GM23248 (cell line): ENCODE measurements around the gene FECH. TPM values are rescaled to one million over a fixed set of nuclear protein-coding genes. Genes with fewer than 3 reads are reported as not detected.

Experiments used
- DNase-seq: peaks from one replicate; pipeline ENCODE4 v3.0.0-alpha.2; 2015
- H2AFZ ChIP-seq: fragments of 200-600 bp; sonication (generic); 2 replicates; pipeline ENCODE4 v1.6.1; 2016; ENCODE audit warnings: antibody characterized with exemption
- H3F3A ChIP-seq: fragments of 200-600 bp; sonication (generic); 2 replicates; pipeline ENCODE4 v1.6.1; 2016; ENCODE audit warnings: mild to moderate bottlenecking, antibody characterized with exemption, mixed run types; ENCODE audit not compliant: insufficient read depth
- H3K27ac ChIP-seq: fragments of 200-600 bp; sonication (generic); 2 replicates; pipeline ENCODE4 v1.5.1; 2016; ENCODE audit warnings: mild to moderate bottlenecking
- H3K27me3 ChIP-seq: fragments of 200-600 bp; sonication (generic); replicated peaks from 2 replicates; pipeline ENCODE4 v1.6.1; 2016; ENCODE audit warnings: mild to moderate bottlenecking; ENCODE audit not compliant: insufficient read depth
- H3K36me3 ChIP-seq: fragments of 200-600 bp; sonication (generic); 2 replicates; pipeline ENCODE4 v1.6.1; 2016; ENCODE audit warnings: low read depth, mild to moderate bottlenecking
- H3K4me1 ChIP-seq: fragments of 200-600 bp; sonication (generic); 2 replicates; pipeline ENCODE4 v1.6.1; 2016; ENCODE audit warnings: mild to moderate bottlenecking; ENCODE audit not compliant: insufficient read depth
- H3K4me2 ChIP-seq: fragments of 200-600 bp; sonication (generic); one replicate; pipeline ENCODE4 v1.6.1; 2016; ENCODE audit warnings: mild to moderate bottlenecking; ENCODE audit not compliant: unreplicated experiment
- H3K4me3 ChIP-seq: fragments of 200-600 bp; sonication (generic); 2 replicates; pipeline ENCODE4 v1.5.1; 2016; ENCODE audit warnings: mild to moderate bottlenecking
- H3K79me2 ChIP-seq: fragments of 200-600 bp; sonication (generic); 2 replicates; pipeline ENCODE4 v1.6.1; 2016; ENCODE audit warnings: mild to moderate bottlenecking; ENCODE audit not compliant: insufficient read depth
- H3K9ac ChIP-seq: fragments of 200-600 bp; sonication (generic); 2 replicates; pipeline ENCODE4 v1.6.1; 2016; ENCODE audit warnings: mild to moderate bottlenecking
- H3K9me2 ChIP-seq: fragments of 200-600 bp; sonication (generic); 2 replicates; pipeline ENCODE4 v1.6.1; 2016; ENCODE audit warnings: mixed run types, mild to moderate bottlenecking, moderate library complexity; ENCODE audit not compliant: insufficient read depth
- H3K9me3 ChIP-seq: fragments of 200-600 bp; sonication (generic); one replicate; pipeline ENCODE4 v1.6.1; 2017; ENCODE audit warnings: low read depth
- H4K20me1 ChIP-seq: fragments of 200-600 bp; sonication (generic); 2 replicates; pipeline ENCODE4 v1.6.0; 2016; ENCODE audit not compliant: insufficient read depth
- EZH2 ChIP-seq: fragments of 200-600 bp; sonication (generic); IDR thresholded peaks from 2 replicates; pipeline ENCODE4 v1.6.1; 2018; ENCODE audit warnings: antibody characterized with exemption, mild to moderate bottlenecking; ENCODE audit not compliant: insufficient read depth, poor library complexity, severe bottlenecking
- EZH2phosphoT487 ChIP-seq: fragments of 200-600 bp; sonication (generic); IDR thresholded peaks from 2 replicates; pipeline ENCODE4 v1.6.1; 2018; ENCODE audit warnings: antibody characterized with exemption, moderate library complexity, mild to moderate bottlenecking, low read depth; ENCODE audit not compliant: insufficient read depth
- WGBS, 2 experiments: methylation state at CpG; one replicate each; pipeline ENCODE4 v1.1.6; 2015 to 2017; ENCODE audit warnings: low lambda C conversion rate in 2 of 2, low coverage in 1 of 2; ENCODE audit errors: missing lambda C conversion rate in 2 of 2; 5-methylcytosine and 5-hydroxymethylcytosine counted together
- in situ Hi-C: fragments of 300-500 bp; cut with MboI; formaldehyde crosslinking; loops from 2 replicates; pipeline ENCODE4 v1.15.0; 2020
- polyA plus RNA-seq: library from polyadenylated mRNA; unstranded; fragments of >200 nt; fragmentation: Nextera tagmentation; extraction: Ambion mirVana; gene quantifications from 2 replicates; pipeline ENCODE4 v1.2.1, GENCODE V29; 2016
- total RNA-seq: library from RNA; depleted of rRNA; stranded (reverse); fragments of >200 nt; shearing (Covaris generic); gene quantifications from 2 replicates; pipeline ENCODE4 v1.2.3, GENCODE V29; 2014

The FECH gene
- total and polyA plus RNA-seq, 2 experiments from 2014 or later = 25.4 to 33.4 TPM

GRCh38 chr18:57569133-57569532 lies 17.4 kb downstream of the FECH start:
- no peaks in the 10 kb centered on the region for H3F3A ChIP-seq
- H3K9me2 ChIP-seq = no peaks in the 10 kb centered on the region
- no peaks in the 10 kb centered on the region for H3K79me2 ChIP-seq
- H3K4me2 ChIP-seq = no peak overlapping the region
- H3K36me3 ChIP-seq = peaks cover 20% of the 10 kb centered on the region
- H3K9ac ChIP-seq = no peak overlapping the region
- H2AFZ ChIP-seq = no peak overlapping the region
- no peaks in the 10 kb centered on the region for H3K27me3 ChIP-seq
- no peak overlapping the region for H3K27ac ChIP-seq
- 66 to 80% methylated on average over 2 of the region's 2 CpGs for WGBS, 2 experiments
- no peaks in the 10 kb centered on the region for H3K9me3 ChIP-seq
- in situ Hi-C loops = loop anchor here (25.0 kb wide), 1 partner anchor 832 kb away; no protein-coding TSS in a partner anchor
- 0 out of 2 replicates have a peak, but pooled peaks cover 5% of the 10 kb centered on the region for H3K4me1 ChIP-seq
- TF ChIP-seq EZH2phosphoT487 (no peak), EZH2 (no peak)
- DNase-seq = no peak
- H4K20me1 ChIP-seq = no peaks in the 10 kb centered on the region
- no peak overlapping the region for H3K4me3 ChIP-seq

GRCh38 chr18:57561728-57562423 lies 24.6 kb downstream of the FECH start:
- DNase-seq = peak; percentile 59
- Histone ChIP-seq H2AFZ (no peak overlapping the region), H3K27me3 (no peaks in the 10 kb centered on the region), H3K9me2 (no peaks in the 10 kb centered on the region), H3K36me3 (no peaks in the 10 kb centered on the region), H3K9me3 (no peaks in the 10 kb centered on the region), H3K9ac (no peak overlapping the region), H3K4me2 (no peak overlapping the region), H3K4me3 (no peak overlapping the region), H3K79me2 (no peaks in the 10 kb centered on the region), H3F3A (no peaks in the 10 kb centered on the region), H4K20me1 (no peaks in the 10 kb centered on the region), H3K4me1 (0 out of 2 replicates have a peak, but pooled peaks cover 5% of the 10 kb centered on the region), H3K27ac (no peak overlapping the region)
- TF ChIP-seq EZH2phosphoT487 (no peak), EZH2 (no peak)
- 29 to 30% methylated on average over 4 of the region's 4 CpGs for WGBS, 2 experiments
- in situ Hi-C loops = loop anchor here (25.0 kb wide), 1 partner anchor 825 kb away; no protein-coding TSS in a partner anchor

GRCh38 chr18:57561261-57561660 lies 25.2 kb downstream of the FECH start:
- no peaks in the 10 kb centered on the region for H3K27me3 ChIP-seq
- no peak overlapping the region for H2AFZ ChIP-seq
- in situ Hi-C loops = loop anchor here (25.0 kb wide), 1 partner anchor 824 kb away; no protein-coding TSS in a partner anchor
- H3K4me1 ChIP-seq = 0 out of 2 replicates have a peak, but pooled peaks cover 5% of the 10 kb centered on the region
- no peak overlapping the region for H3K27ac ChIP-seq
- no peaks in the 10 kb centered on the region for H3K79me2 ChIP-seq
- no peak for DNase-seq
- H3K4me2 ChIP-seq = no peak overlapping the region
- no peaks in the 10 kb centered on the region for H4K20me1 ChIP-seq
- H3K9me2 ChIP-seq = no peaks in the 10 kb centered on the region
- H3K9me3 ChIP-seq = no peaks in the 10 kb centered on the region
- no peak overlapping the region for H3K4me3 ChIP-seq
- H3F3A ChIP-seq = no peaks in the 10 kb centered on the region
- no peaks in the 10 kb centered on the region for H3K36me3 ChIP-seq
- no peak overlapping the region for H3K9ac ChIP-seq
- WGBS, 2 experiments = 95 to 97% methylated on average over 6 of the region's 6 CpGs
- TF ChIP-seq EZH2phosphoT487 (no peak), EZH2 (no peak)

GRCh38 chr18:57559314-57559713 lies 27.2 kb downstream of the FECH start:
- H3K79me2 ChIP-seq = no peaks in the 10 kb centered on the region
- H3K4me1 ChIP-seq = no peaks in the 10 kb centered on the region
- no peak overlapping the region for H3K27ac ChIP-seq
- H3K4me3 ChIP-seq = no peak overlapping the region
- no peak for DNase-seq
- no peaks in the 10 kb centered on the region for H3K9me3 ChIP-seq
- H3K36me3 ChIP-seq = no peaks in the 10 kb centered on the region
- H3F3A ChIP-seq = no peaks in the 10 kb centered on the region
- no peaks in the 10 kb centered on the region for H4K20me1 ChIP-seq
- WGBS, 2 experiments = 75 to 78% methylated on average over 6 of the region's 6 CpGs
- no peak overlapping the region for H3K9ac ChIP-seq
- no peaks in the 10 kb centered on the region for H3K27me3 ChIP-seq
- no peaks in the 10 kb centered on the region for H3K9me2 ChIP-seq
- in situ Hi-C loops = loop anchor here (25.0 kb wide), 1 partner anchor 822 kb away; no protein-coding TSS in a partner anchor
- H3K4me2 ChIP-seq = no peak overlapping the region
- TF ChIP-seq EZH2 (no peak), EZH2phosphoT487 (no peak)
- no peak overlapping the region for H2AFZ ChIP-seq

- TF ChIP-seq EZH2phosphoT487 (no peak), EZH2 (no peak)
- DNase-seq = no peak
- no peaks in the 10 kb centered on the region for H3F3A ChIP-seq
- no peaks in the 10 kb centered on the region for H3K79me2 ChIP-seq
- H3K9me2 ChIP-seq = no peaks in the 10 kb centered on the region
- H4K20me1 ChIP-seq = no peaks in the 10 kb centered on the region
- no peaks in the 10 kb centered on the region for H3K4me1 ChIP-seq
- WGBS, 2 experiments = 90 to 96% methylated on average over 2 of the region's 2 CpGs
- no peak overlapping the region for H3K27ac ChIP-seq
- H2AFZ ChIP-seq = no peak overlapping the region
- no peaks in the 10 kb centered on the region for H3K27me3 ChIP-seq
- H3K4me2 ChIP-seq = no peak overlapping the region
- H3K9ac ChIP-seq = no peak overlapping the region
- peaks cover 11% of the 10 kb centered on the region; the same call in 1 of the 2 replicates for H3K36me3 ChIP-seq
- in situ Hi-C loops = loop anchor here (25.0 kb wide), 1 partner anchor 818 kb away; no protein-coding TSS in a partner anchor
- no peaks in the 10 kb centered on the region for H3K9me3 ChIP-seq
- no peak overlapping the region for H3K4me3 ChIP-seq
Observed at GRCh38 chr18:57555134-57555533, 31.4 kb downstream of the FECH start.
